Activated naive CD8-positive, alpha-beta T cell treated with anti-CD3 and anti-CD28 coated beads, Interleukin-2, amount 50 U/mL, for 16 hours (primary cell): ENCODE data around the gene HSFY2.
"Not testable (repeated sequence)": the region's sequence is repeated elsewhere in the genome, so short reads cannot be mapped to it uniquely, and the experiment has no call there.

Experiments used
- DNase-seq: peaks from one replicate; pipeline ENCODE4 v3.0.0-alpha.2; 2020; ENCODE audit warnings: low read depth, low spot score

Gene HSFY2, protein sequence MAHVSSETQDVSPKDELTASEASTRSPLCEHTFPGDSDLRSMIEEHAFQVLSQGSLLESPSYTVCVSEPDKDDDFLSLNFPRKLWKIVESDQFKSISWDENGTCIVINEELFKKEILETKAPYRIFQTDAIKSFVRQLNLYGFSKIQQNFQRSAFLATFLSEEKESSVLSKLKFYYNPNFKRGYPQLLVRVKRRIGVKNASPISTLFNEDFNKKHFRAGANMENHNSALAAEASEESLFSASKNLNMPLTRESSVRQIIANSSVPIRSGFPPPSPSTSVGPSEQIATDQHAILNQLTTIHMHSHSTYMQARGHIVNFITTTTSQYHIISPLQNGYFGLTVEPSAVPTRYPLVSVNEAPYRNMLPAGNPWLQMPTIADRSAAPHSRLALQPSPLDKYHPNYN

DNA sequence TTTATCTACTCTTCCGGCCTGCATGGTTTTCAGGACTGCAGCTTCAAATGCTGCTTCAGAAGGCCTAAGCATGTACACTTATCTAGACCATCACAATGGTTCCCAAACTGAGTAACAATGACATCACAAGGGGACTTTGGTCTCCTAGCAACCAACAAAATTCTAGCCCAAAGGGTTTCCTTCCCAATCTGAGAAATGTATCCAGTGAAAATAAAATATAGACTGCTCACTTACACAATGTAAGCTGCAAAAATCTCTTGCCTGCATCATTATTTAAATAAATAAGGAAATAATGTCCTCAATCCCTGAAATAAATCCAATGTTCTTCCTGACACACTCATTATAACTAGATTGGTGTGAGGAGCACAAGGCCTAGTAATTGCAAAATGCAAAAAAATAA lies at the start of gene HSFY2:
TSS of gene HSFY2 (minus strand) at position 101 of the 400 bp plus-strand sequence. CDS start 117 bp downstream, outside the sequence.
- DNase-seq, result not testable (repeated sequence)

- DNase-seq, result not testable (repeated sequence)
Measured at GRCh38 chrY:18815751-18816150, 42.2 kb upstream of the HSFY2 start.

DNA sequence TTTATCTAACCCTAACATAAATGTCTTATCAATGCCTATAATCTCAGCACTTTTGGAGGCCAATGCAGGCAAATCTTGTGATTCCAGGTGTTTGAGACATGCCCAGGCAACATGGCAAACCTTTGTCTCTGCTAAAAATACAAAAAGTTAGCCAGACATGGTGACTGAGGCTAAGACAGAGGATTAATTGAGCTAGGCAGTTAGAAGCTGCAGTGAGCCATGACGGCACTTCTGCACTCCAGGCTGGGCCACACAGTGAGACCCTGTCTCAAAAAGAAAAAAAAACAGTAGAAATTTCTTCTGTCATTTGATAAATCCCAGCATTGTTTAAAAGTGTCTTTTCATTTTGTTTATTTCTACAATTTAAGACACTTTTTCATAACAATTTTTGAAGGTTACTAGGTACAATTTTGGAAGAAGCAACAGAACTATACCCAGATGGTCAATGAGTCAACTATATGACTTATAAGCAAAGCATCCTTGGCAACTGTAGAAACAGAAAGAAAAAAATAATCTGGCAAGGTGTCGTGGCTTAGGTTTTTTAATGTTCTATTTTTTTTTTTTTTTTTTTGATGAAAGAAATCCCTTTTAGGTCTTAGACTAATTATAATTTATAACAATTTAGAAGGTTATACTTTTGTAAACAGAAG lies 15.3 kb upstream of the HSFY2 start:
- DNase-seq, result not testable (repeated sequence)

GRCh38 chrY:18754077-18754476 lies 19.5 kb downstream of the HSFY2 start:
- not testable (repeated sequence) for DNase-seq

DNA sequence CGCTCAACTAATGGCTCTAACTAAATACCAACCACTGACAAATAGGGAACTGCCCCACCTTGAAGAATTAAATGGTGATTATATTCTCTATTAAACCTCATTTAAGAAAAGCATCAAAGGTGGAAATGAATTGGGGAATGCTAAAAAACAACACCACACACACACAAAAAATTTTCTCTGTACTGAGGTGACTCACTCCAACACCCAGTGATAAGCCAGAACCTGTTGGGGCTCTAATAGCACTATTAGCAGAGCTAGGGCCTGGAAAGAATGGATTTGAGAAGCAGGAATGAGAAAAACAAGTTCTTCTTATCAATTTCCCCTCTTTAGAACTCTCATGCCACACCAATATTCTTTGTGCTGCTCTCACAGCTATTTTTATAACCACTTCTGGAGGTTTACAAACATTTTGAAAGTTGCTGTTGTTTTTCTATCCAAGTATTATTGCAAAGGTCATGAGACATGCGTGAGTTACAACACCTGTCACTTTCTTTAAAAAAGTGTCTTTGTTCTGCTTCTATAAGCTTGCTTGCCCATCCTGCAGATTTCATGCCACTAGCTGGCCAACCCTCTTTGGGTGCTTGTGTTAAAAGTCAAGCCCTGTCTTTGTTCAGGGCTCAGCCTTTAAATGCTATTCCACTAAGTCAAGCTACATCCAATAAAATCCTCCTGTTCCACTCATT lies 20.3 kb downstream of the HSFY2 start:
- not testable (repeated sequence) for DNase-seq

DNA sequence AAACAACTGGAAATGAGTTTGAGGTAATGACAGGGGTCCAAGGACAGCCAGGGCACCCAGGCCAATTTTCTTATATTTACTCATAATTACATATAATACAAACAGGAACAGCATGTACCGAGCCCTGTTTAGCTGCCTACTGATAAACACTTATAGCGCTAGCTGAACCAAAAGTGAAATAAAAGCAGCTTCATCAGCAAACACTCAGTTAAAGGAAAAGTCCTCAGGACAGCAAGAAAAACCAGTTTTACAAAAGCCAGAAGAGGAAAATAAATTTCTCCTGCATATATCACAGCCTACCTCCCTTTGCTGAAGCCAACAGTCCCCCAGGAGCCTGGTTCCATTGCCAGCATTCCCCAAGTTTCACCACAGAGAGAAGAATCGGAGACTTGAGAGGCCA lies 49.8 kb downstream of the HSFY2 start:
- DNase-seq, result not testable (repeated sequence)
